HCT116 (cell line): ENCODE data around the gene DCDC2. TPM values are rescaled to one million over a fixed set of nuclear protein-coding genes. Genes with fewer than 3 reads are reported as not detected.

Experiments
- ATAC-seq: fragments of 200-7000 bp; cut with Tn5 transposase; 2 replicates; pipeline ENCODE4 v1.9.1; 2020; ENCODE audit warnings: mild to moderate bottlenecking, moderate library complexity
- BruUV-seq: library from RNA; stranded (reverse); fragments of 400-500 nt; replicated peaks from 2 replicates; lab custom pipeline; 2021; lab: Mats Ljungman, UMichigan
- CTCF ChIA-PET: fragments of 300-600 bp; sonication (Branson Sonifier 250); formaldehyde crosslinking; loops from one replicate; lab custom pipeline; 2021; ENCODE audit warnings: antibody characterized with exemption; lab: Charles Lee
- POLR2A ChIA-PET: fragments of 300-600, 350-600 bp; sonication (Branson Sonifier 250); formaldehyde crosslinking; loops from one replicate; lab custom pipeline; 2021; ENCODE audit warnings: antibody characterized with exemption; lab: Charles Lee
- RAD21 ChIA-PET, 2 experiments: fragments of 300-600 bp; sonication (Branson Sonifier 250); formaldehyde crosslinking; loops; one replicate each; lab custom pipeline; 2023; ENCODE audit warnings: low total read pairs in 2 of 2; ENCODE audit not compliant: uncharacterized antibody in 2 of 2, unreplicated experiment in 2 of 2, low non-redundant PET in 1 of 2; lab: Charles Lee
- DNase-seq: peaks from one replicate; pipeline ENCODE4 v3.0.0-alpha.2; 2010; ENCODE audit warnings: low read depth, low spot score
- H2AFZ ChIP-seq: fragments of 200-600 bp; shearing (Covaris generic), sonication (generic); 2 replicates; pipeline ENCODE4 v1.6.1; 2017; ENCODE audit warnings: low read depth, mixed run types, mixed read lengths, antibody characterized with exemption, low read length; ENCODE audit not compliant: poor library complexity, severe bottlenecking
- H3K27ac ChIP-seq: 2 replicates; pipeline ENCODE4 v1.5.1; 2012; ENCODE audit warnings: low read depth, low read length
- H3K27me3 ChIP-seq: fragments of 200-600 bp; sonication (generic); 2 replicates; pipeline ENCODE4 v1.6.1; 2016; ENCODE audit warnings: mixed run types, low read length, mixed read lengths; ENCODE audit not compliant: insufficient read depth
- H3K36me3 ChIP-seq, 2 experiments: fragments of 200-500 bp in 1 of 2; fragments of 200-600 bp in 1 of 2; sonication (Bioruptor generic) in 1 of 2; sonication (generic) in 1 of 2; 2 replicates each; pipeline versions ENCODE4 v1.5.1 to v1.6.1; 2014 to 2016; ENCODE audit warnings: low read length in 2 of 2, inconsistent platforms in 1 of 2, mixed read lengths in 1 of 2, mixed run types in 1 of 2; ENCODE audit not compliant: insufficient read depth in 2 of 2, control insufficient read depth in 1 of 2
- H3K4me1 ChIP-seq, 2 experiments: fragments of 200-600 bp in 1 of 2; sonication (generic) in 1 of 2; 2 replicates each; pipeline versions ENCODE4 v1.5.1 to v1.6.1; 2012 to 2017; ENCODE audit warnings: low read length in 2 of 2, inconsistent platforms in 1 of 2, mild to moderate bottlenecking in 1 of 2, mixed read lengths in 1 of 2, mixed run types in 1 of 2, moderate library complexity in 1 of 2; ENCODE audit not compliant: insufficient read depth in 2 of 2, control insufficient read depth in 1 of 2
- H3K4me2 ChIP-seq: fragments of 200-600 bp; sonication (generic); 2 replicates; pipeline ENCODE4 v1.6.1; 2017; ENCODE audit warnings: mixed run types, low read length, mixed read lengths
- H3K4me3 ChIP-seq, 2 experiments: fragments of 200-600 bp in 1 of 2; sonication (generic) in 1 of 2; replicated peaks in 1 of 2; 2 replicates each; pipeline ENCODE4 v1.5.1; 2011 to 2016; ENCODE audit warnings: low read length in 2 of 2, control low read depth in 1 of 2, low read depth in 1 of 2, mild to moderate bottlenecking in 1 of 2, mixed read lengths in 1 of 2, mixed run types in 1 of 2
- H3K79me2 ChIP-seq: fragments of 200-600 bp; sonication (generic); 2 replicates; pipeline ENCODE4 v1.6.1; 2017; ENCODE audit warnings: mild to moderate bottlenecking, mixed run types, low read length, moderate library complexity, mixed read lengths; ENCODE audit not compliant: insufficient read depth
- H3K9ac ChIP-seq: fragments of 200-600 bp; sonication (generic); 2 replicates; pipeline ENCODE4 v1.6.1; 2016; ENCODE audit warnings: low read length, mixed read lengths
- H3K9me2 ChIP-seq: fragments of 200-600 bp; sonication (generic), shearing (Covaris generic); 2 replicates; pipeline ENCODE4 v1.6.1; 2017; ENCODE audit warnings: mixed run types, mild to moderate bottlenecking, moderate library complexity; ENCODE audit not compliant: insufficient read depth
- H3K9me3 ChIP-seq, 2 experiments: fragments of 200-500 bp in 1 of 2; fragments of 200-600 bp in 1 of 2; sonication (Bioruptor generic) in 1 of 2; sonication (generic) in 1 of 2; 2 replicates each; pipeline ENCODE4 v1.6.1; 2014 to 2017; ENCODE audit warnings: low read length in 2 of 2, mixed read lengths in 2 of 2, inconsistent platforms in 1 of 2, low read depth in 1 of 2, mild to moderate bottlenecking in 1 of 2, mixed run types in 1 of 2, moderate library complexity in 1 of 2; ENCODE audit not compliant: control insufficient read depth in 1 of 2, insufficient read depth in 1 of 2
- H4K20me1 ChIP-seq: fragments of 200-600 bp; sonication (generic), shearing (Covaris generic); 2 replicates; pipeline ENCODE4 v1.6.1; 2017; ENCODE audit warnings: mixed run types, mild to moderate bottlenecking, moderate library complexity; ENCODE audit not compliant: insufficient read depth
- CEBPB ChIP-seq: IDR thresholded peaks from 2 replicates; pipeline ENCODE4 v1.6.1; 2012; ENCODE audit warnings: low read depth
- CTCF ChIP-seq, 3 experiments: fragments of 200-600 bp in 1 of 3; sonication (generic) in 1 of 3; IDR thresholded peaks in 2 of 3; conservative IDR thresholded peaks in 1 of 3; 2 replicates each; pipeline ENCODE4 v1.5.1; 2012 to 2017; ENCODE audit warnings: low read depth in 2 of 3, low read length in 2 of 3, antibody characterized with exemption in 1 of 3, borderline replicate concordance in 1 of 3, control low read depth in 1 of 3, mild to moderate bottlenecking in 1 of 3, mixed read lengths in 1 of 3, mixed run types in 1 of 3, moderate library complexity in 1 of 3; ENCODE audit not compliant: insufficient read depth in 1 of 3
- EZH2 ChIP-seq: fragments of 200-600 bp; sonication (generic); IDR thresholded peaks from 2 replicates; pipeline ENCODE4 v1.6.1; 2017; ENCODE audit warnings: antibody characterized with exemption, mixed run types
- FOSL1 ChIP-seq: IDR thresholded peaks from 2 replicates; pipeline ENCODE4 v1.6.1; 2012; ENCODE audit warnings: low read depth
- MAX ChIP-seq: IDR thresholded peaks from 2 replicates; pipeline ENCODE4 v1.6.1; 2012
- POLR2AphosphoS5 ChIP-seq: IDR thresholded peaks from 2 replicates; pipeline ENCODE4 v1.6.1; 2011; ENCODE audit warnings: mild to moderate bottlenecking, low read depth, low read length, moderate library complexity
- SIN3A ChIP-seq: IDR thresholded peaks from 2 replicates; pipeline ENCODE4 v1.6.1; 2012; ENCODE audit warnings: low read depth
- SRF ChIP-seq: IDR thresholded peaks from 2 replicates; pipeline ENCODE4 v1.6.1; 2012; ENCODE audit warnings: low read depth
- YY1 ChIP-seq: IDR thresholded peaks from 2 replicates; pipeline ENCODE4 v1.6.1; 2011; ENCODE audit warnings: low read length, low read depth, moderate library complexity, mild to moderate bottlenecking; ENCODE audit not compliant: insufficient replicate concordance; ENCODE audit errors: extremely low read depth
- ZNF274 ChIP-seq: fragments of 200-500 bp; sonication (Bioruptor generic); IDR thresholded peaks from 2 replicates; pipeline ENCODE4 v1.6.1; 2014; ENCODE audit warnings: mild to moderate bottlenecking, low read depth, low read length, inconsistent platforms
- intact Hi-C: fragments of 100-400 bp; cut with micrococcal nuclease; formaldehyde crosslinking; loops from 2 replicates; pipeline ENCODE4 v1.10.0; 2022
- total RNA-seq: library from RNA; stranded (reverse); gene quantifications from one replicate; pipeline ENCODE4 v1.2.1, GENCODE V29; 2021; ENCODE audit not compliant: unreplicated experiment
- TF ChIP-seq, protein P1 (sequence below): IDR thresholded peaks from 2 replicates; pipeline ENCODE4 v1.6.1; 2011; ENCODE audit warnings: mild to moderate bottlenecking, low read length, moderate library complexity; ENCODE audit not compliant: insufficient replicate concordance; ENCODE audit errors: extremely low read depth

DCDC2 gene
- total RNA-seq, 1 experiment from 2014 or later, result 0.17 TPM

- ChIA-PET RAD21 (no interaction called here), POLR2A (no interaction called here), CTCF (interaction anchor here (1.0 kb wide), 1 partner anchor 111 kb away, joined by 3 read pairs; no protein-coding TSS in a partner anchor)
- no peak overlapping the region for H3K4me3 ChIP-seq
- intact Hi-C loops, result no loop called here
- H3K79me2 ChIP-seq, result no peaks in the 10 kb centered on the region
- no peak overlapping the region for H2AFZ ChIP-seq
- H3K4me2 ChIP-seq, result no peak overlapping the region
- H3K9me3 ChIP-seq, result peaks cover 0 to 5% of the 10 kb centered on the region in 2 experiments; a peak in 1 of 4 replicates
- BruUV-seq, result no TSS peak
- no peaks in the 10 kb centered on the region for H3K27me3 ChIP-seq
- no peaks in the 10 kb centered on the region for H3K36me3 ChIP-seq
- TF ChIP-seq CTCF (IDR thresholded peaks at IDR 0.05 in 2 of 3, conservative IDR thresholded peaks at IDR 0.05 in 1 of 3; ENCODE audit: borderline replicate concordance in 1 of 3, insufficient read depth in 1 of 3, low read depth in 2 of 3, low read length in 2 of 3) (no peak), SRF (no peak), SIN3A (no peak), EZH2 (no peak), YY1 (no peak), ZNF274 (no peak), MAX (no peak), CEBPB (no peak), FOSL1 (no peak), POLR2AphosphoS5 (no peak)
- TF ChIP-seq, protein P1, sequence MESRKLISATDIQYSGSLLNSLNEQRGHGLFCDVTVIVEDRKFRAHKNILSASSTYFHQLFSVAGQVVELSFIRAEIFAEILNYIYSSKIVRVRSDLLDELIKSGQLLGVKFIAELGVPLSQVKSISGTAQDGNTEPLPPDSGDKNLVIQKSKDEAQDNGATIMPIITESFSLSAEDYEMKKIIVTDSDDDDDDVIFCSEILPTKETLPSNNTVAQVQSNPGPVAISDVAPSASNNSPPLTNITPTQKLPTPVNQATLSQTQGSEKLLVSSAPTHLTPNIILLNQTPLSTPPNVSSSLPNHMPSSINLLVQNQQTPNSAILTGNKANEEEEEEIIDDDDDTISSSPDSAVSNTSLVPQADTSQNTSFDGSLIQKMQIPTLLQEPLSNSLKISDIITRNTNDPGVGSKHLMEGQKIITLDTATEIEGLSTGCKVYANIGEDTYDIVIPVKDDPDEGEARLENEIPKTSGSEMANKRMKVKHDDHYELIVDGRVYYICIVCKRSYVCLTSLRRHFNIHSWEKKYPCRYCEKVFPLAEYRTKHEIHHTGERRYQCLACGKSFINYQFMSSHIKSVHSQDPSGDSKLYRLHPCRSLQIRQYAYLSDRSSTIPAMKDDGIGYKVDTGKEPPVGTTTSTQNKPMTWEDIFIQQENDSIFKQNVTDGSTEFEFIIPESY, result no peak
- no peak overlapping the region for H3K27ac ChIP-seq
- no peaks in the 10 kb centered on the region for H4K20me1 ChIP-seq
- H3K4me1 ChIP-seq, result no peaks in the 10 kb centered on the region; a peak in 1 of 4 replicates
- no peaks in the 10 kb centered on the region for H3K9me2 ChIP-seq
- H3K9ac ChIP-seq, result no peak overlapping the region
- DNase-seq (no peak), ATAC-seq (no peak)
Observed at GRCh38 chr6:24394061-24394779, 36.4 kb upstream of the DCDC2 start.
